ENCODE results near the gene ASS1. TPM values are rescaled to one million over a fixed set of nuclear protein-coding genes. Genes with fewer than 3 reads are reported as not detected.

Gene ASS1
- total RNA-seq, 4 donors from 2014 or later, result 123 to 235 (median 166) TPM

DNA sequence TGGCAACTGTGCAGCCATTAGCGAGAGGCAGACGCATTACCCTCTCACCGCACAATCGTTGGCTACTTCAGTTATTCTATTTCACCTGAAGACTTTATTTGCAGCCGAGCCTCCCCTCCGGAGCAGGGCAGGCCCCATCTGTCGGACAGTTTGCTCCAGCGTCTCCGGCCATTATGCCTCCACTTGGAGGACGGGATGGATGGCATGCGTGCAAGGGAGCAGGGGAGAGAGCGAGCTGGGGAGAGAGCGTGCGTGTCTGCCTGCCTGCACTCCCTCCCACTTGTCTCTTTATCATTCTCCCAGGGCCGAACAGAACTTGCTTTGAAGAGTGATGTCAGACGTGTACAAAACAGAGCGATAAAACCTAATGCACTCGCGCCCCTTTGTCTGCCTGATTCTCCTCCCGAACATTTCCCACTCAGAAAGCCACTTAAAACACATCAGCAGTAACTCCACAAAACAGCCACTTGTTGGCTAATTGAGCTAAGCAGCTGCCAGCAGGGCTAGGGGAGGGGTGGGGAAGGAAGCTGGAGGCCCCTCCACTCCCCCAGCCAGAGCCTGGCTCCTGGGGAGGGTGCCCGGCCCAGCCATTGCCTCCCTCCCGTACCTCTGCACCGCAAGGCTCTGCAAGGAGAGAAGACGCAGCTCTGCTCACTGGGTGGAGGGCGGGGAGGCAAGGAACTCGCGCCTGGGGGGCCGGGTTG, 91.2 kb downstream of the ASS1 start:
- DNase-seq, result peak; percentile 12 to 13
- 8 to 14% methylated on average over 21 to 23 of the region's 28 CpGs for WGBS, 2 donors
- no peaks in the 10 kb centered on the region for H3K36me3 ChIP-seq
- H3K9me3 ChIP-seq, result no peaks in the 10 kb centered on the region
- peaks cover 6 to 10% of the 10 kb centered on the region in 2 donors for H3K4me1 ChIP-seq
- H3K27me3 ChIP-seq, result no peaks in the 10 kb centered on the region
- no peak overlapping the region for H3K27ac ChIP-seq
- H3K4me3 ChIP-seq (replicated peaks in 1 of 3), result no peak overlapping the region
- no peak for TF ChIP-seq CTCF (IDR thresholded peaks at IDR 0.05)
- TF ChIP-seq POLR2A (IDR thresholded peaks at IDR 0.05), result no peak
- intact Hi-C loops (cut with DNase I), result no loop called here

- intact Hi-C loops (cut with DNase I), result no loop called here
- WGBS, 2 donors, result 71 to 88% methylated on average over 3 of the region's 3 CpGs
- Histone ChIP-seq H3K27me3 (no peaks in the 10 kb centered on the region), H3K4me3 (replicated peaks in 1 of 3) (no peak overlapping the region), H3K4me1 (peaks cover 6 to 10% of the 10 kb centered on the region in 2 donors), H3K9me3 (no peaks in the 10 kb centered on the region), H3K27ac (no peak overlapping the region), H3K36me3 (no peaks in the 10 kb centered on the region)
- TF ChIP-seq CTCF (IDR thresholded peaks at IDR 0.05) (no peak), POLR2A (IDR thresholded peaks at IDR 0.05) (no peak)
- no peak for DNase-seq
Measured at GRCh38 chr9:130536701-130537107, 91.9 kb downstream of the ASS1 start.

DNA sequence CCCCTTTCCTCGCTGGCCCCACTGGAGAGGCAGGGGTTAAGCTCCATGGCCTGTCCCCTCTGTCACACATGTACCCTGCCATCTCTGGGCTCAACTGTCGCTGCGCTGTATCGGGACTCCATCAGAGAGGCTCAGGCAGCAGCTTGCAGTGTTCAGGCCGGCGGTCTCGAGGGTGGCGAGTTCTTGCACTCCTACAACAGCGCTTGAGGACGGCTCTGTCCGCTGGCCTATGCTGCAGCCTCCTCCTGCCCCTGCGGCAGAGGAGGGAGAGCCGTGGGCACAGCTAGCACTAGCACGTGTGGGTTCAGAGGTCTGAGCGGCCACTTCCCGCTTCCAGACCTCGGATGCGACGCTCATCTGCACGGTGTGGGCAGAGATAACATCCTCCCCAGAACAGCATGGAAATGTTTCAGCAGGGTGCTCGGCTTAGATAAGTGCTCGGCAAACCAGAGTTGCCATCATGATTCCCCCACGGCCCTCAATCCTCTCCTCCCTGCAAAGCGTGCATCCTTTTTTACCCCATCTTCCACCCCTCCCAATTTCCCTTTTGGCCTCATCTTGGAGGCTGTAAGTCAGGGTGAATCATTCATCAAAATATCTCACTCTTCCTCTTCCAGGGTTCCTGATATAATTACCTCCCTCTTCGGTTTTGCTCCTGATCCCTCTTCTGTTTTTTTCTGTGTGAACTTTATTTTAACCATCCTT, 92.7 kb downstream of the ASS1 start:
- TF ChIP-seq CTCF (IDR thresholded peaks at IDR 0.05) (no peak), POLR2A (IDR thresholded peaks at IDR 0.05) (no peak)
- DNase-seq, result no peak
- intact Hi-C loops (cut with DNase I), result no loop called here
- Histone ChIP-seq H3K4me3 (replicated peaks in 1 of 3) (no peak overlapping the region), H3K9me3 (no peaks in the 10 kb centered on the region), H3K36me3 (no peaks in the 10 kb centered on the region), H3K4me1 (peaks cover 6 to 10% of the 10 kb centered on the region in 2 donors), H3K27ac (no peak overlapping the region), H3K27me3 (no peaks in the 10 kb centered on the region)
- WGBS, 2 donors, result 22 to 42% methylated on average over 23 to 25 of the region's 25 CpGs

DNA sequence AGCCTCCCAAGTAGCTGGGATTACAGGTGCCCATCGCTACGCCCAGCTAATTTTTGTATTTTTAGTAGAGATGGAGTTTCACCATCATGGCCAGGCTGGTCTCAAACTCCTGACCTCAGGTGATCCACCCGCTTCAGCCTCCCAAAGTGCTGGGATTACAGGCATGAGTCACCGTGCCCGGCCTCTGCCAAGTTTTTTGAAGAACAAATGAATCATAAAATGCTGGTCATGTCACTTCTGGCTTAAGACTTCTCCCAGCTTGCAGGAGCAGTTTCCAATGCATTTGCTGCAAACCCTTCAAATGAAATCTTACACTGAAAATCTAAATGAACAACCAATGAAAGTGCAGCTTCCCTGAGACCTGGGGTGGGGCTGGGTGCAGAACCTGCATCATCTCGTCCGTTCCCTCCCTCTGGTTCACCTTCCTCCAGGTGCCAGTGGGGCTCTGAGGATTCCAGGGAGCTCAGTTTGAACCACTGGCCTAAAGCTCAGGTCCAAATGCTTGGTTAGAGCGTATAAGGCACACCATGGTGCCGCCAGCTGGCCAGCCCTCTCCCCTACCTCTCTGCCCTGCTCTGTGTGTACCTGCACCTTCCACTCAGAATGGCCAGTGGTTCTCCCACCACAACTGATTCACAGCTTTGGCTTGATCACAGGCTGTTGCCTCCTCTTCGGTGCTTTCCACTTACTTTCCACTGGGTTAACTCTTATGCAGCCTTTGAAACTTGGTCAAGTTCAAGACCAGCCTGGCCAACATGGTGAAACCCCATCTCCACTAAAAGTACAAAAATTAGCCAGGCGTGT, 94.9 kb downstream of the ASS1 start:
- intact Hi-C loops (cut with DNase I), result no loop called here
- no peak overlapping the region for H3K27ac ChIP-seq
- DNase-seq, result no peak
- no peaks in the 10 kb centered on the region for H3K36me3 ChIP-seq
- WGBS, 2 donors, result 78 to 90% methylated on average over 9 to 11 of the region's 11 CpGs
- peaks cover 6 to 10% of the 10 kb centered on the region in 2 donors for H3K4me1 ChIP-seq
- H3K9me3 ChIP-seq, result no peaks in the 10 kb centered on the region
- no peaks in the 10 kb centered on the region for H3K27me3 ChIP-seq
- no peak overlapping the region for H3K4me3 ChIP-seq (replicated peaks in 1 of 3)
- no peak for TF ChIP-seq CTCF (IDR thresholded peaks at IDR 0.05)
- TF ChIP-seq POLR2A (IDR thresholded peaks at IDR 0.05), result no peak

Data from thyroid gland (tissue), 4 donors.